Ovary (tissue), 9 donors: ENCODE measurements around the gene CRIM1. TPM values are rescaled to one million over a fixed set of nuclear protein-coding genes. Genes with fewer than 3 reads are reported as not detected.

Experiments
- DNase-seq, 5 donors: peaks; one replicate each; pipeline ENCODE4 v3.0.0-alpha.2; 2019 to 2020
- H3K27ac ChIP-seq, 2 donors: fragments of 200-600 bp; one replicate each; pipeline versions ENCODE4 v1.5.1 to v1.8.0; 2019 to 2022
- H3K27me3 ChIP-seq: fragments of 200-600 bp; one replicate; pipeline ENCODE4 v1.8.0; 2022
- H3K36me3 ChIP-seq: fragments of 200-600 bp; sonication (generic); one replicate; pipeline ENCODE4 v1.5.1; 2019
- H3K4me1 ChIP-seq: one replicate; pipeline ENCODE4 v1.8.1; 2013; ENCODE audit warnings: mild to moderate bottlenecking, moderate library complexity; ENCODE audit not compliant: insufficient read depth
- H3K4me3 ChIP-seq: fragments of 200-600 bp; sonication (generic); one replicate; pipeline ENCODE4 v1.5.1; 2017
- H3K9me3 ChIP-seq, 2 donors: fragments of 200-600 bp in 1 of 2; sonication (generic) in 1 of 2; one replicate each; pipeline versions ENCODE4 v1.5.1 to v1.8.1; 2013 to 2019; ENCODE audit warnings: mild to moderate bottlenecking in 1 of 2, moderate library complexity in 1 of 2
- CTCF ChIP-seq, 3 donors: fragments of 450-650 bp in 2 of 3; fragments of 200-600 bp in 1 of 3; IDR thresholded peaks; one replicate each; pipeline versions ENCODE4 v1.5.1 to v1.8.0; 2016 to 2022; ENCODE audit warnings: antibody characterized with exemption in 3 of 3, mild to moderate bottlenecking in 1 of 3
- EP300 ChIP-seq: sonication (generic); formaldehyde crosslinking; IDR thresholded peaks from one replicate; pipeline ENCODE4 v1.6.1; 2017; ENCODE audit warnings: antibody characterized with exemption
- POLR2A ChIP-seq: fragments of 450-650 bp; IDR thresholded peaks from one replicate; pipeline ENCODE4 v1.6.1; 2017; ENCODE audit warnings: antibody characterized with exemption, mild to moderate bottlenecking, moderate library complexity
- whole genome bisulfite sequencing, 3 donors: extraction: QIAGEN DNeasy Blood & Tissue Kit in 1 of 3; methylation state at CpG; one replicate each; pipeline versions ENCODE4 v1.1.5 to v1.1.7; 2013 to 2017; 5-methylcytosine and 5-hydroxymethylcytosine counted together
- intact Hi-C, 4 donors: fragments of 100-400 bp; cut with DNase I; formaldehyde crosslinking; loops; one replicate each; pipeline versions ENCODE4 v1.11.0 to v1.15.1; 2022 to 2023
- polyA plus RNA-seq, 2 donors: library from polyadenylated mRNA; stranded (reverse); fragments of 200-250 nt in 1 of 2; fragments of 350-450 nt in 1 of 2; fragmentation: Illumina TruSeq in 1 of 2; extraction: RNeasy Lipid Tissue Mini Kit (QIAGEN cat#74804) in 1 of 2; gene quantifications; one replicate each; pipeline ENCODE4 v1.2.3, GENCODE V29; 2013 to 2014
- total RNA-seq, 7 donors: library from RNA; depleted of rRNA in 2 of 7; stranded (reverse); fragments of >200 nt in 2 of 7; fragmentation: NEBNext Ultra II Directional in 3 of 7; extraction: Animal tissue kit (Norgen Biotek cat#: 25700) in 3 of 7; gene quantifications; one replicate each; pipeline versions ENCODE4 v1.1.0 to v1.2.4, GENCODE V29; 2016 to 2023
- donor health status: DM: no; HTN: no; CAD: no; lungs with moderate emphysema.
- donor health status: DM: no; HTN: no; CAD: no.
- donor health status: Bipolar disorder and iron deficiency.
- donor health status: DM: yes; HTN: yes; CAD: no.
- donor health status: DM: no; HTN: no; CAD: no.
- donor health status: DM: yes; HTN: yes; CAD: no.

The CRIM1 gene
- total and polyA plus RNA-seq, 9 donors, result 38.4 to 134 (median 65.0) TPM

DNA sequence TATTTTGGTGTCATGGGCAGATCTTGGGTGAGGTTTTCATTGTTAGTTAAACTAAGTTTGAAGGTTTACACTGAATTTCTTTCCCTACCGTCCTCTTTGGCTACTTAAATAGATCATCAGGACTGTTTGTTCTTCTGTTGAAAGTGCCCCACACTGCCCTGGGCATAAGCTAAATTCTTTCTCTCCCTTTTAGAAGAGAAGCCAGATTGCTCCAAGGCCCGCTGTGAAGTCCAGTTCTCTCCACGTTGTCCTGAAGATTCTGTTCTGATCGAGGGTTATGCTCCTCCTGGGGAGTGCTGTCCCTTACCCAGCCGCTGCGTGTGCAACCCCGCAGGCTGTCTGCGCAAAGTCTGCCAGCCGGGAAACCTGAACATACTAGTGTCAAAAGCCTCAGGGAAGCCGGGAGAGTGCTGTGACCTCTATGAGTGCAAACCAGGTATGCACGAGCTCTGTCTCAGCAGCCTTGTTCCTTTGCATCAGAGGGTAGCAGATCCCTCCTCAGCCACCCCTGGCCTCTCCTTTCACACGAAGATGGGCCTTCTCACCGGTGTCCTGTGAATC lies 85.6 kb downstream of the CRIM1 start:
- Histone ChIP-seq H3K27me3 (no peaks in the 10 kb centered on the region), H3K36me3 (no peaks in the 10 kb centered on the region), H3K4me1 (peaks cover 9% of the 10 kb centered on the region), H3K9me3 (no peaks in the 10 kb centered on the region), H3K27ac (no peak overlapping the region), H3K4me3 (no peak overlapping the region)
- TF ChIP-seq POLR2A (no peak), EP300 (no peak), CTCF (IDR thresholded peaks at IDR 0.05) (no peak)
- no peak for DNase-seq
- intact Hi-C loops, result no loop called here
- 74 to 83% (median 77%) methylated on average over 13 of the region's 13 CpGs for whole genome bisulfite sequencing, 3 donors

DNA sequence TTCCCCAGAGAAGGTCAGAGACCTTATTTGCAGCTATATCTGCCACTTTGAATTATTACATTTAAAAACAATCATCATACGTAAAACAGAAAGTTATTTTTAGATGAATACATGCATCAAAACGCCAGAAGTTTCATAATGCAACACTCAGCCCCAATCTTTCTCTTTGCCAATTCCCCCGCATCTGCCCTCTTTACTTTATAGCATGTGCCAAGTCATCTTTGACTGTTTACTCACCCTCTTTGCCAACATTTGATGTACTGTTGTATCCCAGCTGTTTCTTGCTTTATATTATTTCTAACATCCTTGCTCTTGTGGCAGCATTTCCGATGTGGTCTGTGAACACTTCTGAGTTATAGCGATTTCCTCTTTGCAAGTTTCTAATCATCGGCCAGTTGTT lies 86.2 kb downstream of the CRIM1 start:
- intact Hi-C loops, result no loop called here
- Histone ChIP-seq H3K27me3 (no peaks in the 10 kb centered on the region), H3K4me3 (no peak overlapping the region), H3K36me3 (no peaks in the 10 kb centered on the region), H3K9me3 (no peaks in the 10 kb centered on the region), H3K4me1 (peaks cover 9% of the 10 kb centered on the region), H3K27ac (no peak overlapping the region)
- no peak for DNase-seq
- WGBS, 3 donors, result 15 to 22% (median 21%) methylated on average over 6 of the region's 6 CpGs
- TF ChIP-seq POLR2A (no peak), EP300 (no peak), CTCF (IDR thresholded peaks at IDR 0.05) (no peak)

DNA sequence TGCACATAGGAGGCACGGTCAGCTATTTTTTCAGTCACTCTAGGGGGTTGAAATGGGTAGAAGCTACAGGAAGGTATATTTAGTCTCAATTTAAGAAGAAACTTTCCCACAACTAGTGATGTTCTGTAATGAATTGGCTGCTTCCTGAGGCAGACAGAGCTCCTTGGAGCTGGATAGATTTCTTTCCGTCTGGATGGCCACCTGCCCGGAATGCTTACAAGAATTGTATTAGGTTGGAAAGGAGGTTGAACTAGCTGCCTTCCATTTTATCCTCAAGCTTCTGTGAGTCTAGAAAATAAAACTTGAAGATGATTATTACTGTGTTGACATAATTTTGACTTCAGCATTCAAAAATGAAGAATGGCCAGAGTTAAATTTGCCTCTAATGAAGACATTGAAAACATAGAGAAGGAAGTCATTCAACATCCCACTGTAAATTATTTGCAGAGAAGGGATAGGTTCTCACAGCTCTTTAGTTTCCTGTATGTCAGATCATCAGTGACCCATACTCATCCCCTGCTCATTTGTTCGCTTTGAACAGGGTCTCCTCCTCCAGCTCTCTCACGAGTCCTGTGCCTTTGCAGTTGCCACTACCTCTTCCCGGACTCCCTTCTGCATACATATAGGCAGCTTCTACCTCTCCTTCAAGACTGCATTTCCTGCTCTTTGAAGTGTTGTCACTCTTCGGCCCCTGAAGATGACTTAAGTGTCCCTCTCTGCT lies 88.8 kb downstream of the CRIM1 start:
- no peaks in the 10 kb centered on the region for H3K36me3 ChIP-seq
- DNase-seq, result no peak
- peaks cover 6% of the 10 kb centered on the region for H3K4me1 ChIP-seq
- intact Hi-C loops, result no loop called here
- no peaks in the 10 kb centered on the region for H3K27me3 ChIP-seq
- WGBS, 3 donors, result 91 to 93% (median 92%) methylated on average over 7 of the region's 7 CpGs
- TF ChIP-seq EP300 (no peak), CTCF (IDR thresholded peaks at IDR 0.05) (no peak), POLR2A (no peak)
- no peak overlapping the region for H3K27ac ChIP-seq
- no peaks in the 10 kb centered on the region for H3K9me3 ChIP-seq
- H3K4me3 ChIP-seq, result no peak overlapping the region

DNA sequence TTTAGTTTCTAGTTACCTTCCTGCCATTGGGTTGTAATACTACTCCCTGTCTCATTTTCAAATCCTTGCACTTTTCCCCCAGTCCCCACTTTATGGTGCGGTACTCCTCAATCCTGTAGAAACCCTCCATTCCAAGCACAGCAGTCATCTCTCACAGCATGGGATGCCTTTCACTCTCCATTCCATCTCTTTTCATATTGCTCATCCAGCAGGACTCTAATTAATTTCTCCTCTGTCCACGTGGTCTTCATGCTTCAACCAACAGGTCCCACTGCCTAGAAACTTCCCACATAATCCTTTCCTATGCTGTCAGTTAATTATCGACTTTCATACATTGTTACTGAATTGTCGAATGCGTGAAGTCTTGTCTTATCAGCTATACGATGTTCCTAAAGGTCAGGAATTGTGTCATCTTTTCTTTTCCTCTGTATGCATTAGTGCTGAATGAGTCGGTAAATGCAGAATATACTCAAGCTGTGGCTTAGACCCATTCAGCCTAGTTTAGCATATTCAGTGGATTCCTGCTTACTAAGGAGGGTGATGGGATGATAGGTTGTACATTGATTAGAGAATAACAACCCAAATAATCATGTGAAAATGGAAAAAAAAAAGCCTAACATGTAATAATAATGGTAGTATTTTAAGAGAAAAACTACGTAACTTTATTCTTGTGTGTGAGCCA lies 89.7 kb downstream of the CRIM1 start:
- H3K9me3 ChIP-seq, result no peaks in the 10 kb centered on the region
- H3K27me3 ChIP-seq, result no peaks in the 10 kb centered on the region
- H3K27ac ChIP-seq, result no peak overlapping the region
- DNase-seq, result no peak
- peaks cover 7% of the 10 kb centered on the region for H3K4me1 ChIP-seq
- intact Hi-C loops, result no loop called here
- TF ChIP-seq POLR2A, result no peak
- no peak for TF ChIP-seq CTCF (IDR thresholded peaks at IDR 0.05)
- no peak for TF ChIP-seq EP300
- no peak overlapping the region for H3K4me3 ChIP-seq
- 94% methylated on average over 8 of the region's 8 CpGs for WGBS, 3 donors
- no peaks in the 10 kb centered on the region for H3K36me3 ChIP-seq
